ENCODE results near the gene MAP3K12.

The MAP3K12 gene

DNA sequence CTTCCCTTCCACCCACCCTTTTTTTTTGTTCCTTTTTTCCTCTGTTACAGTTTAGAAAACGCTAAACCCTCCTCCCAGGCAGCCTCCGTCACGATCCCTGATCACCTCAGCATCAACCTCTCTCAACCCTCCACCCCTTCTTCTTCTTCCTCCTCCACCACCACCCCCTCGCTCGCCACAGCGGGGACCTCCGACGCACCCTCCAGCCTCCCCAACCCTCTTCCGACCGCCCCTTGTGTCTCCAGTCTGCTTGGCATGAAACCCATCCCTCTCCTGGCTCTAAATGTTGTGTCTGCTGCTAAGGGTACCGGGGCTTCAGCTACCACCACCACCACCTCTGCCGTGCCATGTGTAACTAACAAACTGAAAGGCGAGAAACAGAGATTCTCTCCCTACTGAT, 24.4 kb downstream of the MAP3K12 start:
- no peak overlapping the region for H3K4me3 ChIP-seq (ENCODE audit: low read depth, low read length)
- TF ChIP-seq, protein P1, sequence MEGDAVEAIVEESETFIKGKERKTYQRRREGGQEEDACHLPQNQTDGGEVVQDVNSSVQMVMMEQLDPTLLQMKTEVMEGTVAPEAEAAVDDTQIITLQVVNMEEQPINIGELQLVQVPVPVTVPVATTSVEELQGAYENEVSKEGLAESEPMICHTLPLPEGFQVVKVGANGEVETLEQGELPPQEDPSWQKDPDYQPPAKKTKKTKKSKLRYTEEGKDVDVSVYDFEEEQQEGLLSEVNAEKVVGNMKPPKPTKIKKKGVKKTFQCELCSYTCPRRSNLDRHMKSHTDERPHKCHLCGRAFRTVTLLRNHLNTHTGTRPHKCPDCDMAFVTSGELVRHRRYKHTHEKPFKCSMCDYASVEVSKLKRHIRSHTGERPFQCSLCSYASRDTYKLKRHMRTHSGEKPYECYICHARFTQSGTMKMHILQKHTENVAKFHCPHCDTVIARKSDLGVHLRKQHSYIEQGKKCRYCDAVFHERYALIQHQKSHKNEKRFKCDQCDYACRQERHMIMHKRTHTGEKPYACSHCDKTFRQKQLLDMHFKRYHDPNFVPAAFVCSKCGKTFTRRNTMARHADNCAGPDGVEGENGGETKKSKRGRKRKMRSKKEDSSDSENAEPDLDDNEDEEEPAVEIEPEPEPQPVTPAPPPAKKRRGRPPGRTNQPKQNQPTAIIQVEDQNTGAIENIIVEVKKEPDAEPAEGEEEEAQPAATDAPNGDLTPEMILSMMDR (IDR thresholded peaks at IDR 0.05; ENCODE audit: low read depth, low read length): no peak

DNA sequence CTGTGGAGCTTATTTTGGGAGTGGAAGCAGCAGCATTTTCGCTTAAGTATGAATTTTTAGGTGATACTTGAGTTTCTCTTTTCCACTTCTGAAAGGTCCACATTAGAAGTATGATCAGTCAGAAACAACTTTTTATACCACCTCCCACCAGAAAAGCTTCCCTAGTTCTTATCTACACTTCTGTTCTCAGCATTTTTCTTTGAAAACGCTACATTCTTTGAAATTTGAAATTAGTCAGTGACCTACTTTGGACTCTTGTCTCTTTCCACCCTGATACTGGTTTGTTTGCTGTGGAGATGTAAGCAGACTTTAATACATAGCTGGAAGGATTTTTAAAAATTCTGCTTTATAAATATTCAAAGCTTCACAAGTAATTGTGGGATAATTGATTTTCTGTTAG, 25.2 kb downstream of the MAP3K12 start:
- no peak overlapping the region for H3K4me3 ChIP-seq (ENCODE audit: low read depth, low read length)

DNA sequence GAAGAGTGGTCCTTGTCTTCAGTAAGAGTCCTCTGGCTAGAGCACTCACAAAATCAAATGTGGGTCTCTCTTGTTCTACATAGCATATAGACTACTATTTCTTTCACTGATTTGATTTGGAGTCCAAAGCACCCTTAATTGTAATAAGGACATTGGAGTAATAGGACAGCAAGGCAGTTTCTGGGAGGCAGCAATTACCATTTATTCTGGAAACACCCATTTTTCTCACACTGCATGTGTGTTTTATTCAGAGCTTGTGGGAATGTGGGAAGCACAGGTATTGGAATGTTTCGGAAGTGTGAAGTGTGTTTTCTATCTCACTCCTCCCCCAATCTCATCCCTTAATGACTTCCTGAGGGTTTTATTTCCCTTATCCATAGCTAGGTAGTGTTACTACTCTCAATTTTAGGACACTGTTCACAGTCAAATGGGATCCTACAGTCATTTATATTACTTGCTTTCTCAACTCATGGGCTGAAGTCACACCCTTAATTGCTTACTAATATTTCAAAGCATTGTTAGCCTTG, 27.1 kb downstream of the MAP3K12 start:
- TF ChIP-seq, protein P1 (IDR thresholded peaks at IDR 0.05; ENCODE audit: low read depth, low read length): no peak
- no peak overlapping the region for H3K4me3 ChIP-seq (ENCODE audit: low read depth, low read length)

More for the DNA sequence above, 25.2 kb downstream of the MAP3K12 start:
- TF ChIP-seq, protein P1 (IDR thresholded peaks at IDR 0.05; ENCODE audit: low read depth, low read length): no peak

DNA sequence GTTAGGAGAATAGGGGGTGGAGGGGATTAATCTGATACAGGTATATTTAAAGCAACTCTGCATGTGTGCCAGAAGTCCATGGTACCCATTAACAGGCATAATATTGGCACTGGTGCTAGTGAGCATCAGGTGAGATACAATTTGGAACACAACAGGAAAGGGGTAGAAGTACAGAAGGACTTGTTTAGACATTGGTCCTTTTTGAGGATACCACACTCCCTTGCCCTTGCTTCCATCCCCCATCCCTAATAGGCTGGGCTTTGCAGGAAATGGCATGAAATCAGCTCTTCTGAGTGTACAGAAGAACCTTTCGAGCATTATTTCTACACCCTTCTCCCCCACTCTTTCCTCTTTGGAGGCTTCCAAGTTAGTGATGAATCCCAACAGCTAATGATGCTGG, 31.0 kb downstream of the MAP3K12 start:
- no peak overlapping the region for H3K4me3 ChIP-seq (ENCODE audit: low read depth, low read length)
- TF ChIP-seq, protein P1 (IDR thresholded peaks at IDR 0.05; ENCODE audit: low read depth, low read length): no peak

DNA sequence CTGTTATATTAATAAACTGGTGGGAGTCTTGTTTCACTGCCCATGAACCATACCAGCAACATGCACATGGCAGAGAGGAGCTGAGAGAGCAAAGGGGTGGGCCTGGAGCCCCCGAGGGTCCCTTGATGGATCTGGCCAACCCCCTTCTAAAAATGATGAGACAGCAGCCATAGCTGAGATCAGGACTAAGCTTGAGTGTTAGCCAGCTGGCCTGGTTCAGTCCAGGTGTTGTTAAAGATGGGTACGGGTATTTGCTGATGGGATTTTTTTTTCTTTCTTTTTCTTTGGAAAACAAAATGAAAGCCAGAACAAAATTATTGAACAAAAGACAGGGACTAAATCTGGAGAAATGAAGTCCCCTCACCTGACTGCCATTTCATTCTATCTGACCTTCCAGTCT, 31.4 kb downstream of the MAP3K12 start:
- TF ChIP-seq, protein P1 (IDR thresholded peaks at IDR 0.05; ENCODE audit: low read depth, low read length): no peak
- H3K4me3 ChIP-seq (ENCODE audit: low read depth, low read length): no peak overlapping the region

DNA sequence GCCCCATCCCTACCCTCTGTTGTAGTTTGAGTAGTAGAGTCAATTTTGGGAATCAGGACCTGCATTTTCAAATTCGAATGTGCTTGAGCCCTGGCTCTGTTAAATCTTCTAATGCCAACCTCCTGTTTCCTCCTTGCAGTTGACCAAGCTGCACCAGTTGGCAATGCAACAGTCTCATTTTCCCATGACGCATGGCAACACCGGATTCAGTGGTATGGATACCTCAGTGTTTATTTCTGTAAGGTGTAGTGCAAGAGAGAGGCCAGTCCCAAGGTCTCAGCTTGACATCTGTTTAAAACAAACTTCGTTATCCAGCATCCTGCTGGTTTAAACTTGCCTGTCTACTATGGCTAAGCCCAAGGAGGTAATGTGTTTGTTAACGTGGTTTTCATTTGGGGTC, 32.2 kb downstream of the MAP3K12 start:
- TF ChIP-seq, protein P1 (IDR thresholded peaks at IDR 0.05; ENCODE audit: low read depth, low read length): no peak
- no peak overlapping the region for H3K4me3 ChIP-seq (ENCODE audit: low read depth, low read length)

DNA sequence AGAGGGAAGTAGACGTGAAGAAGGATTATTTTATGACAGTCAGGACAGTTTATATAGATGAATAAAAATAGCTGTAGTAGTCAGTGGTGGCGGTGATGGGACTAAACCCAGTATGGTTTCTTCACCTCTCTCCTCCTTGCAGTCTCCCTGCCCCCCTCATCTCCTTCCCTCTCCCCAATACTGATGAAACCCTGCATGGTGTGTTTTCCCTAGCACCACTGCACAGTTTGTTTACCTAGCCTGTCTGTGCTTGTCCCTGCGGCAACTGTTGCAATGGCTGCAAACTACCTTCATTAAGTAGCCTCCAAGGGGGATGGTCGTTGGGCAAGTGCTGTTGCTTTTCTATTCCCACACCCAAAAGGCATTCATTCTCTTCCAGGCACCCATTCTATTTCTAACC, 32.6 kb downstream of the MAP3K12 start:
- H3K4me3 ChIP-seq (ENCODE audit: low read depth, low read length): no peak overlapping the region
- TF ChIP-seq, protein P1 (IDR thresholded peaks at IDR 0.05; ENCODE audit: low read depth, low read length): no peak
